22Rv1 (cell line): ENCODE measurements around the gene SPATA32.

ENCODE experiments used
- CTCF ChIP-seq: fragments of 450-650 bp; IDR thresholded peaks from 2 replicates; pipeline ENCODE4 v1.5.1; 2017; ENCODE audit warnings: mild to moderate bottlenecking
- ZFX ChIP-seq: fragments of 450-650 bp; IDR thresholded peaks from 2 replicates; pipeline ENCODE4 v1.6.1; 2017; ENCODE audit warnings: antibody characterized with exemption, borderline replicate concordance

DNA sequence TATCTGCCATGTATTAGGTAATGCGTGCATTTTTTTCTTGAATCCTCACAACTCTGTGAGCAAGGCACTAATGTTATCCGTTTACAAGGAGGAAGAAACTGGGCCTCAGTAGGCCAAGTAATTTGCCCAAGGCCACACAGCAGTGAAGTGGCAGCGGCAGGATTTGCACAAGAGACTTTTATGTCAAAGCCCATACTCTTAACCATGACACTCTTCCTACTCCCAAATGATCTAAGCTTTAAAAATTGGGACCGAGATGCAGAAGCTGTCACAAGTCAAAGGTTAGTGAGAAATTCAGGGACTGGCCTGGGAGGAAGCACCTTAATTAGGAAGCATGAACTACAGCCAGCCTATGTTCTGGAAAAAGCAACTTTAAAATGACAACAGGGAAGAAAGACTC, 44.2 kb upstream of the SPATA32 start:
- TF ChIP-seq CTCF, result no peak
- TF ChIP-seq ZFX, result no peak
